ENCODE measurements around the gene INF2. TPM values are rescaled to one million over a fixed set of nuclear protein-coding genes. Genes with fewer than 3 reads are reported as not detected.

INF2 gene
- polyA plus RNA-seq, 1 donor (not counting 4 experiments of a cell fraction or from before 2014, with no cell fraction given) = 22.6 TPM

DNA sequence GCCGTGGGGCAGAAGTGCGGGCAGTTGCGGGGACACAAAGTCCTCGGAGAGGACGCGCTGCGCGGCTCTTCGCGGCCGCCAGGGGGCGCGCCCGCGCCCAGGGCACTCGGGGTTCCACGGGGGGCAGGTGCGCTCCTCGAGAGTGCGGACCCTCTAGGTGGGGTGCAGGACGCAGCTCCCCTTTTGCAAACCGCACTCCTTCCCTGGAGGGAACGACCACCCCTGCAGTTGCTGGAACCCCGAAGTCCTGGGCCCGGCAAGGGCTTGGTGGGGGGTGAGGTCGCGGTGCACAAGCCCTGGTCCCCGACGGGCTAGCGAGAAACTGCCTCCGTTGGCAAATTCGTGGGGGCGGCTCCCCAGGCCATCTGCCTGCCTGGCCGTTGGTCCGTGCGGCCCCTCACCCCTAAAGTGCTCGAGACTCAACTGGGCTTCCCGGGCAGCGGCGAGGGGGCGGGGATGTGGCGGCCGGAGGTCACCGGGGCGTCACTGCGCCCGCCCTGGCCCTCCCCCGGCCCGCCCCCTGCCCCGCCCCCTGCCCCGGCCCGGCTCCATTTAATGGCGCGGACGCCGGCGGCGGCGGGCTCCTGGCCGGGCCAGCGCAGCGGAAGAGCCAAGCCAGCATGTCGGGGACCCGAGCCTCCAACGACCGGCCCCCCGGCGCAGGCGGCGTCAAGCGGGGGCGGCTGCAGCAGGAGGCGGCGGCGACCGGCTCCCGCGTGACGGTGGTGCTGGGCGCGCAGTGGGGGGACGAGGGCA, 34.4 kb downstream of the INF2 start, which contains the start of gene ADSS1:
Gene ADSS1, plus strand, starts transcription at position 579 of the 756 bp plus-strand sequence. Its CDS starts 42 bp downstream, at position 621.
- Histone ChIP-seq H3K9me1 (ENCODE audit: control insufficient read depth, extremely low read depth, insufficient read depth, low read length) (no peaks in the 10 kb centered on the region), H3K27ac (ENCODE audit: control insufficient read depth, insufficient read depth, low read length) (no peak within 1 kb of the TSS), H3K4me2 (ENCODE audit: control insufficient read depth, extremely low read depth, insufficient read depth, low read depth, low read length) (peak within 1 kb of the TSS; percentile 76), H3K79me2 (ENCODE audit: control insufficient read depth, insufficient read depth, low read length) (no peaks in the 10 kb centered on the region), H3K36me3 (ENCODE audit: control insufficient read depth in 2 of 2, extremely low read depth in 1 of 2, insufficient read depth in 2 of 2, low read length in 2 of 2) (peaks cover 0 to 8% of the 10 kb centered on the region in 2 experiments), H3K9ac (ENCODE audit: control insufficient read depth, extremely low read depth, insufficient read depth, low read length) (no peak within 1 kb of the TSS), H4K20me1 (ENCODE audit: control insufficient read depth, extremely low read depth, insufficient read depth, low read length) (peaks cover 7% of the 10 kb centered on the region), H3K4me3 (ENCODE audit: control insufficient read depth in 2 of 3, extremely low read depth in 1 of 3, insufficient read depth in 2 of 3, low read depth in 1 of 3, low read length in 3 of 3) (peak within 1 kb of the TSS; percentile 34 to 66 (median 51)), H2AFZ (ENCODE audit: control insufficient read depth, low read length) (no peak within 1 kb of the TSS), H3K9me3 (ENCODE audit: control insufficient read depth, low read depth, low read length) (no peaks in the 10 kb centered on the region), H3K4me1 (ENCODE audit: control insufficient read depth, extremely low read depth, insufficient read depth, low read length) (peaks cover 6% of the 10 kb centered on the region), H3K27me3 (ENCODE audit: control insufficient read depth, extremely low read depth, insufficient read depth, low read length) (peaks cover 5% of the 10 kb centered on the region)
- DNase-seq (ENCODE audit: low read depth, low spot score) = no peak
- TF ChIP-seq CTCF (optimal IDR thresholded peaks at IDR 0.05 in 1 of 3, IDR thresholded peaks at IDR 0.05 in 1 of 3, conservative IDR thresholded peaks at IDR 0.05 in 1 of 3; ENCODE audit: extremely low read depth in 1 of 3, insufficient read depth in 2 of 3, low read length in 3 of 3) (peak; percentile 74 to 90 (median 80)), EZH2 (IDR thresholded peaks at IDR 0.05; ENCODE audit: low read length) (no peak)
- dilution Hi-C loops (cut with MboI; ENCODE audit: extremely low pct_ligation_motif_present, low sequenced_read_pairs) = no loop called here
- FAIRE-seq = no peak

DNA sequence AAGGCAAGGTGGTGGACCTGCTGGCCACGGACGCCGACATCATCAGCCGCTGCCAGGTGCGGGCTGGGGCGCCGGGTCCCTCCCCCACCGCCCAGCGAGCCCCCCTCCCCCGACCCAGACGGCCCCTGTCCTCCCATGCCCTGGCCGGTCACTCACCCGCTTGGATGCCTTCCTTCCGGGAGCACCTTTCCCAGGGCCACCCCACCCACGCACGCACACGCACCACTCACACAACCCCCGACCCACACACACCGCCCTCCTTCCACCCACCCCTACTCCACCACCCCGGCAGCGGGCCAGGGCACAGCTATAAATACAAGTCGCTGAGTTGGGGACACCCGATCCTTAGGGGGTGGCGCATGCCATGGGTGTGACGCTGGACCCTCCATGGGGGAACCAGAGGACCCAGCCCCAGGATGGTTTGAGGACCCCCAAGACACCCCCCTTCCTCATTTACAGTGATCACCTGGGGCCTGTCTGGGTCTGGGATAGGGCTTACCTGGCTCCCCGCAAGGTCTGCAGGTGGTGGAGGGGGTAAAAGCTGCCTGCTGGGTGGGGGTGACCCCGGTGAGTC, 35.1 kb downstream of the INF2 start:
- H2AFZ ChIP-seq (ENCODE audit: control insufficient read depth, low read length) = no peak overlapping the region
- no peak for TF ChIP-seq CTCF (optimal IDR thresholded peaks at IDR 0.05 in 1 of 3, IDR thresholded peaks at IDR 0.05 in 1 of 3, conservative IDR thresholded peaks at IDR 0.05 in 1 of 3; ENCODE audit: extremely low read depth in 1 of 3, insufficient read depth in 2 of 3, low read length in 3 of 3)
- TF ChIP-seq EZH2 (IDR thresholded peaks at IDR 0.05; ENCODE audit: low read length) = no peak
- peak overlapping the region; percentile 56 for H3K4me2 ChIP-seq (ENCODE audit: control insufficient read depth, extremely low read depth, insufficient read depth, low read depth, low read length)
- H3K4me3 ChIP-seq (ENCODE audit: control insufficient read depth in 2 of 3, extremely low read depth in 1 of 3, insufficient read depth in 2 of 3, low read depth in 1 of 3, low read length in 3 of 3) = peak overlapping the region in 2 of 3 experiments; percentile 34 to 46
- DNase-seq (ENCODE audit: low read depth, low spot score) (no peak), FAIRE-seq (no peak)
- H3K4me1 ChIP-seq (ENCODE audit: control insufficient read depth, extremely low read depth, insufficient read depth, low read length) = peaks cover 6% of the 10 kb centered on the region
- no peaks in the 10 kb centered on the region for H3K9me3 ChIP-seq (ENCODE audit: control insufficient read depth, low read depth, low read length)
- peaks cover 0 to 6% of the 10 kb centered on the region in 2 experiments for H3K36me3 ChIP-seq (ENCODE audit: control insufficient read depth in 2 of 2, extremely low read depth in 1 of 2, insufficient read depth in 2 of 2, low read length in 2 of 2)
- no peak overlapping the region for H3K27ac ChIP-seq (ENCODE audit: control insufficient read depth, insufficient read depth, low read length)
- no peaks in the 10 kb centered on the region for H3K79me2 ChIP-seq (ENCODE audit: control insufficient read depth, insufficient read depth, low read length)
- dilution Hi-C loops (cut with MboI; ENCODE audit: extremely low pct_ligation_motif_present, low sequenced_read_pairs) = no loop called here
- peaks cover 7% of the 10 kb centered on the region for H4K20me1 ChIP-seq (ENCODE audit: control insufficient read depth, extremely low read depth, insufficient read depth, low read length)
- H3K9me1 ChIP-seq (ENCODE audit: control insufficient read depth, extremely low read depth, insufficient read depth, low read length) = no peaks in the 10 kb centered on the region
- H3K9ac ChIP-seq (ENCODE audit: control insufficient read depth, extremely low read depth, insufficient read depth, low read length) = no peak overlapping the region
- peaks cover 5% of the 10 kb centered on the region for H3K27me3 ChIP-seq (ENCODE audit: control insufficient read depth, extremely low read depth, insufficient read depth, low read length)

Measured in keratinocyte (primary cell).